IMR-90 (cell line): ENCODE data around the gene PLCXD1. TPM values are rescaled to one million over a fixed set of nuclear protein-coding genes. Genes with fewer than 3 reads are reported as not detected.

ENCODE experiments used
- BHLHE40 ChIP-seq: fragments of 150-350 bp; IDR thresholded peaks from 2 replicates; pipeline ENCODE4 v1.6.1; 2016; ENCODE audit warnings: mild to moderate bottlenecking, low read depth, low read length
- POLR2A ChIP-seq: IDR thresholded peaks from 2 replicates; pipeline ENCODE4 v1.6.1; 2012; ENCODE audit warnings: mild to moderate bottlenecking, low read depth, low read length
- RCOR1 ChIP-seq: IDR thresholded peaks from 2 replicates; pipeline ENCODE4 v1.6.1; 2012; ENCODE audit warnings: mild to moderate bottlenecking, low read length, improper control_type of control experiment; ENCODE audit not compliant: insufficient replicate concordance
- SMC3 ChIP-seq: fragments of 150-350 bp; IDR thresholded peaks from 2 replicates; pipeline ENCODE4 v1.6.1; 2016; ENCODE audit warnings: low read depth, mild to moderate bottlenecking, antibody characterized with exemption, low read length, moderate library complexity
- polyA plus RNA-seq, 3 experiments: library from polyadenylated mRNA; depleted of rRNA; stranded (reverse); fragments of >200 nt; gene quantifications; 2 replicates each; pipeline ENCODE4 v1.2.3, GENCODE V29; 2012; ENCODE audit warnings: low replicate concordance in 1 of 3
- total RNA-seq: library from RNA; depleted of rRNA; stranded (reverse); fragments of >200 nt; gene quantifications from 2 replicates; pipeline ENCODE4 v1.2.3, GENCODE V29; 2012
- TF ChIP-seq, protein P1 (sequence below): fragments of 150-350 bp; IDR thresholded peaks from 2 replicates; pipeline ENCODE4 v1.6.1; 2016; ENCODE audit warnings: low read depth, mild to moderate bottlenecking, low read length, moderate library complexity, borderline replicate concordance

The PLCXD1 gene
- total and polyA plus RNA-seq, 2 of the 4 experiments (the other 2 are of a cell fraction), result 16.7 to 17.7 TPM

DNA sequence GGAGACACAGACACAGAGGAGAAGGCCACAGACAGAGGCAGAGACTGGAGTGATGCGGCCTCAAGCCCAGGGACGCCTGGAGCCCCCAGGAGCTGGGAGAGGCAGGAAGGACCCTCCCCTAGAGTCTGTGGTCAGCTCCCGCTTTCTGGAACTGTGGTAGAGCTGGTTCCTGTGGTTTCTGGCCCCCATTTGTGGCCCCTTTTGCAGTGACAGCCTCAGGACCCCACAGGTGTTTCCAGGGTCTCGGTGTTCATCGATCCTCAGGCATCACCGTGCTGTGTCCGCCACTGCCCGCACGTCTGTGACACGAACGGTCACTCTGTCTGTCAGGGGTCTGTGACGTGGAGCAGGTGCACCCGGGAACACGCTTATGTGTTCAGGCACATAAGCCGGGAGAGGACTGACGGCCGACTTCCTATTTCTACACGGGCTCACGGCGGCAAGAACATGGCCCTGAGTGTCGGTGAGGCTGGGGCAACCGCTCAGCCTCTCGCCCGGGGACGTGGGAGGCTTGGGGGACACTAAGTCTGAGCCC lies 29.5 kb downstream of the PLCXD1 start (continued):
- TF ChIP-seq, protein P1, sequence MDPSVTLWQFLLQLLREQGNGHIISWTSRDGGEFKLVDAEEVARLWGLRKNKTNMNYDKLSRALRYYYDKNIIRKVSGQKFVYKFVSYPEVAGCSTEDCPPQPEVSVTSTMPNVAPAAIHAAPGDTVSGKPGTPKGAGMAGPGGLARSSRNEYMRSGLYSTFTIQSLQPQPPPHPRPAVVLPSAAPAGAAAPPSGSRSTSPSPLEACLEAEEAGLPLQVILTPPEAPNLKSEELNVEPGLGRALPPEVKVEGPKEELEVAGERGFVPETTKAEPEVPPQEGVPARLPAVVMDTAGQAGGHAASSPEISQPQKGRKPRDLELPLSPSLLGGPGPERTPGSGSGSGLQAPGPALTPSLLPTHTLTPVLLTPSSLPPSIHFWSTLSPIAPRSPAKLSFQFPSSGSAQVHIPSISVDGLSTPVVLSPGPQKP, result no peak
- TF ChIP-seq BHLHE40 (no peak), SMC3 (no peak), RCOR1 (no peak), POLR2A (no peak)
